IPS-18c (cell line): Measurements from ENCODE around the gene BOD1L2.

Experiments used
- H3K4me3 ChIP-seq: 2 replicates; pipeline ENCODE4 v1.7.0; 2013; ENCODE audit warnings: low read depth, mild to moderate bottlenecking, low read length, moderate library complexity; ENCODE audit not compliant: insufficient read depth
- H3K9me3 ChIP-seq: one replicate; pipeline ENCODE4 v1.6.1; 2013; ENCODE audit warnings: mild to moderate bottlenecking, low read length, moderate library complexity; ENCODE audit not compliant: control insufficient read depth, insufficient read depth

Gene BOD1L2

GRCh38 chr18:57198073-57198472, 51.2 kb downstream of the BOD1L2 start:
- no peaks in the 10 kb centered on the region for H3K9me3 ChIP-seq
- no peak overlapping the region for H3K4me3 ChIP-seq
